Measurements from ENCODE around the gene ZNG1C. TPM values are rescaled to one million over a fixed set of nuclear protein-coding genes. Genes with fewer than 3 reads are reported as not detected.
"Not testable (repeated sequence)": the region's sequence is repeated elsewhere in the genome, so short reads cannot be mapped to it uniquely, and the experiment has no call there.

ZNG1C gene
- total RNA-seq, 3 donors from 2014 or later (not counting 1 experiment from before 2014, with no cell fraction given), result 7.0 to 17.0 (median 13.5) TPM

DNA sequence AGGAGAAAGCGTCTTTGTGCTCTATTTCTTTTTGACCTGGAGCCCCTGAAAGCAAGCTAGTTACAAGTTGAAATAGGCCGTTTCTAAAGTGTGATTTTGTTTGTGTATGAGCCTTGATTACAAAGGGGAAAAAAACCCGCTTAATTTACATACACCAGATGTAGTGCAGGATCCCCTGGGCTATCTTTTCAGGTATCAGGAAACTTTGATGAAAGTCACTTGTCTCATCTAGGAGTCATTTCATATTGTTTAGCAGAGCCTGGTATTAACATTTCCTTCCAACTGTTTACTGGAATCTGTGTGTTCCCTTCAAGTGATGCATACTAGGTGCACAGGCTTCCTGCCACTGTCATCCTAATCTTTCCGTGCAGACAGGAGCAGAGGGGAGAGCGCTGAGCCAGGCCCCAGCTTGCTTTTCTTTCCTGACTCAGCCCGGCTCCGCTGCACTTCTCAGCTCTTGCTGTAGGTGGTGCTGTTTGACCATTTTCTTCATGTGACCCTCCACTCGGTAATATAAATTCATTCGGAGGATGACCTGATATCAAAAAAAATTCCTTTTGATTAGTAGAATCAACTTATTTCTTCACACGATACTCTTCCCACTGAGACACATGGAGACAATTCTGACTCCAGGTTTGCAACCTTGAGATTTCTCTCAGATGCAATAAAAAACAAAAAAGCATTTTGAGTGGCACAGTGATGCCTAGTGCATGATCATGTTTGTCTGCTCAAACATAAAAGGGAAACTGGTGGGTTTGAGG lies 100.7 kb downstream of the ZNG1C start:
- H3K36me3 Mint-ChIP-seq; H3K4me3 ChIP-seq (ENCODE audit: low read length); H3K27ac ChIP-seq (ENCODE audit: low read length); H3K9me3 Mint-ChIP-seq; H3K36me3 ChIP-seq (ENCODE audit: control insufficient read depth, insufficient read depth, low read length); H3K27me3 Mint-ChIP-seq (ENCODE audit: low read depth in 2 of 2); H3K27me3 ChIP-seq (ENCODE audit: control insufficient read depth, insufficient read depth, low read length); H3K4me1 ChIP-seq (ENCODE audit: control insufficient read depth, insufficient read depth, low read length); DNase-seq; H3K9me3 ChIP-seq (ENCODE audit: control insufficient read depth, insufficient read depth, low read length); H3K4me1 Mint-ChIP-seq; H3K4me3 Mint-ChIP-seq; H3K27ac Mint-ChIP-seq: not testable (repeated sequence)
- TF ChIP-seq, protein P1, sequence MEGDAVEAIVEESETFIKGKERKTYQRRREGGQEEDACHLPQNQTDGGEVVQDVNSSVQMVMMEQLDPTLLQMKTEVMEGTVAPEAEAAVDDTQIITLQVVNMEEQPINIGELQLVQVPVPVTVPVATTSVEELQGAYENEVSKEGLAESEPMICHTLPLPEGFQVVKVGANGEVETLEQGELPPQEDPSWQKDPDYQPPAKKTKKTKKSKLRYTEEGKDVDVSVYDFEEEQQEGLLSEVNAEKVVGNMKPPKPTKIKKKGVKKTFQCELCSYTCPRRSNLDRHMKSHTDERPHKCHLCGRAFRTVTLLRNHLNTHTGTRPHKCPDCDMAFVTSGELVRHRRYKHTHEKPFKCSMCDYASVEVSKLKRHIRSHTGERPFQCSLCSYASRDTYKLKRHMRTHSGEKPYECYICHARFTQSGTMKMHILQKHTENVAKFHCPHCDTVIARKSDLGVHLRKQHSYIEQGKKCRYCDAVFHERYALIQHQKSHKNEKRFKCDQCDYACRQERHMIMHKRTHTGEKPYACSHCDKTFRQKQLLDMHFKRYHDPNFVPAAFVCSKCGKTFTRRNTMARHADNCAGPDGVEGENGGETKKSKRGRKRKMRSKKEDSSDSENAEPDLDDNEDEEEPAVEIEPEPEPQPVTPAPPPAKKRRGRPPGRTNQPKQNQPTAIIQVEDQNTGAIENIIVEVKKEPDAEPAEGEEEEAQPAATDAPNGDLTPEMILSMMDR (IDR thresholded peaks at IDR 0.05), result peak; percentile 14
- intact Hi-C loops (cut with micrococcal nuclease), result loop anchor here (10.0 kb wide), 1 partner anchor 162 kb away; no protein-coding TSS in a partner anchor
- ATAC-seq, result peak; percentile 86 to 99 (median 99)
- WGBS (ENCODE audit: insufficient coverage), result no CpG with 5 or more reads among the region's 10 CpGs

DNA sequence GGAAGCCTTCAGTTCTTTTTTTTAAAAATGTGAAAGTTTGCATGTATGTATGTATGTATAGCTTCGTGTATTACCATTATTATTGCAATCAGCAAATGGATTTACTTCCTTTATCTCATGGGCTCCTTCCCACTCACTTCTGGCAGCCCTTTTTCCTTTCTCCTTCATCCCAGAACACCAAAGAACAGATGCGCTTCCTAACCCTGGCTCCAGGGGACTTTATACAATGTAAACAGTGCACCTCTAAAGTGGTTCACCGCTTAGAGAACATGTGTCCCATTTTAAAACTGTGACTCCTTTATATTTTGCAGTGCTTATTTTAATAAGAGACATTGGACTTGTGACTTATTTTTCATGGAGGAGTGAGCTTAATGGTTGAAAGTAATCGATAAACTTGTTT lies 101.5 kb downstream of the ZNG1C start:
- not testable (repeated sequence) for H3K4me1 Mint-ChIP-seq; H3K4me3 Mint-ChIP-seq; H3K36me3 ChIP-seq (ENCODE audit: control insufficient read depth, insufficient read depth, low read length); ATAC-seq; H3K4me1 ChIP-seq (ENCODE audit: control insufficient read depth, insufficient read depth, low read length); H3K36me3 Mint-ChIP-seq; DNase-seq; H3K27me3 Mint-ChIP-seq (ENCODE audit: low read depth in 2 of 2); H3K4me3 ChIP-seq (ENCODE audit: low read length); H3K9me3 ChIP-seq (ENCODE audit: control insufficient read depth, insufficient read depth, low read length); H3K27ac Mint-ChIP-seq; H3K27ac ChIP-seq (ENCODE audit: low read length); H3K27me3 ChIP-seq (ENCODE audit: control insufficient read depth, insufficient read depth, low read length); H3K9me3 Mint-ChIP-seq
- 100% methylated on average over 1 of the region's 4 CpGs for WGBS (ENCODE audit: insufficient coverage)
- intact Hi-C loops (cut with micrococcal nuclease), result loop anchor here (10.0 kb wide), 1 partner anchor 162 kb away; no protein-coding TSS in a partner anchor

DNA sequence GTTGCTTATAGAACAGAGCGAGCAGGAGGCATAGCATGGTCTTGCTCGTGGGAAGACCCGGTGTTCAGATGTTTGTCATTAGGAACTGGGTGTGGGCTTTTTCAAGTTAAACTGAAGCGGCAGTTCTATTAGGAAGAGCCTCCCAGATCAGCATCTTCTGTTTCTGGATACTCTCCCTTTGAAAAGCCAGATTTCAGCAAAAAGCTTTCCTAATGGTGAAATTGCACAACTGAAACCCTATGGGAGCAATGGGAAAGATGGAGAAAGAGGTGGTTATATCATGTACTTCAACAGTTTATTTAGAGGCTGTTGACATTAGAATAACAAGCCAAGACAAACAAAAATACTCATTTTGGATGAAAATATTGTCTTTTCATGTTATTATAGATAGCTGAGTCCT lies 102.2 kb downstream of the ZNG1C start:
- H3K4me3 ChIP-seq (ENCODE audit: low read length); H3K36me3 Mint-ChIP-seq; H3K27ac ChIP-seq (ENCODE audit: low read length); H3K27me3 ChIP-seq (ENCODE audit: control insufficient read depth, insufficient read depth, low read length); H3K4me1 Mint-ChIP-seq; H3K27me3 Mint-ChIP-seq (ENCODE audit: low read depth in 2 of 2); H3K4me1 ChIP-seq (ENCODE audit: control insufficient read depth, insufficient read depth, low read length); DNase-seq; H3K9me3 ChIP-seq (ENCODE audit: control insufficient read depth, insufficient read depth, low read length); H3K36me3 ChIP-seq (ENCODE audit: control insufficient read depth, insufficient read depth, low read length); ATAC-seq; H3K9me3 Mint-ChIP-seq; H3K4me3 Mint-ChIP-seq; H3K27ac Mint-ChIP-seq: not testable (repeated sequence)
- 90% methylated on average over 2 of the region's 4 CpGs for WGBS (ENCODE audit: insufficient coverage)
- intact Hi-C loops (cut with micrococcal nuclease), result loop anchor here (10.0 kb wide), 1 partner anchor 161 kb away; no protein-coding TSS in a partner anchor

Other genes starting within 250 kb of the ZNG1C start
- not detected for gene FOXD4L3, start 60.9 kb downstream of the ZNG1C start, total RNA-seq
- gene PGM5, start 114.6 kb downstream of the ZNG1C start, total RNA-seq, result 1 to 10 TPM in 1 of 3 donors, under 1 TPM in 1, not detected in 1; 0.43 to 1.8 TPM